Fibroblast of the aortic adventitia (primary cell): ENCODE data around the gene PRKCH. TPM values are rescaled to one million over a fixed set of nuclear protein-coding genes. Genes with fewer than 3 reads are reported as not detected.

ENCODE experiments used
- DNase-seq: peaks from one replicate; pipeline ENCODE4 v3.0.0-alpha.2; 2010; ENCODE audit warnings: low read depth
- H3K4me3 ChIP-seq: 2 replicates; pipeline ENCODE4 v1.5.1; 2011; ENCODE audit warnings: low read depth, mild to moderate bottlenecking, control low read depth, low read length, moderate library complexity
- total RNA-seq: library from RNA; depleted of rRNA; stranded (reverse); fragments of >200 nt; gene quantifications from 2 replicates; pipeline ENCODE4 v1.2.3, GENCODE V29; 2012; ENCODE audit warnings: low replicate concordance
- TF ChIP-seq, protein P1 (sequence below): IDR thresholded peaks from 2 replicates; pipeline ENCODE4 v1.5.1; 2011; ENCODE audit warnings: mild to moderate bottlenecking, low read length, control low read depth, inconsistent platforms; ENCODE audit not compliant: insufficient read depth

Gene PRKCH
- total RNA-seq, 1 donor, result 4.2 TPM

GRCh38 chr14:61355892-61356325 lies 34.5 kb downstream of the PRKCH start:
- H3K4me3 ChIP-seq, result no peak overlapping the region
- peak; percentile 46 for DNase-seq
- TF ChIP-seq, protein P1, sequence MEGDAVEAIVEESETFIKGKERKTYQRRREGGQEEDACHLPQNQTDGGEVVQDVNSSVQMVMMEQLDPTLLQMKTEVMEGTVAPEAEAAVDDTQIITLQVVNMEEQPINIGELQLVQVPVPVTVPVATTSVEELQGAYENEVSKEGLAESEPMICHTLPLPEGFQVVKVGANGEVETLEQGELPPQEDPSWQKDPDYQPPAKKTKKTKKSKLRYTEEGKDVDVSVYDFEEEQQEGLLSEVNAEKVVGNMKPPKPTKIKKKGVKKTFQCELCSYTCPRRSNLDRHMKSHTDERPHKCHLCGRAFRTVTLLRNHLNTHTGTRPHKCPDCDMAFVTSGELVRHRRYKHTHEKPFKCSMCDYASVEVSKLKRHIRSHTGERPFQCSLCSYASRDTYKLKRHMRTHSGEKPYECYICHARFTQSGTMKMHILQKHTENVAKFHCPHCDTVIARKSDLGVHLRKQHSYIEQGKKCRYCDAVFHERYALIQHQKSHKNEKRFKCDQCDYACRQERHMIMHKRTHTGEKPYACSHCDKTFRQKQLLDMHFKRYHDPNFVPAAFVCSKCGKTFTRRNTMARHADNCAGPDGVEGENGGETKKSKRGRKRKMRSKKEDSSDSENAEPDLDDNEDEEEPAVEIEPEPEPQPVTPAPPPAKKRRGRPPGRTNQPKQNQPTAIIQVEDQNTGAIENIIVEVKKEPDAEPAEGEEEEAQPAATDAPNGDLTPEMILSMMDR, result no peak

DNA sequence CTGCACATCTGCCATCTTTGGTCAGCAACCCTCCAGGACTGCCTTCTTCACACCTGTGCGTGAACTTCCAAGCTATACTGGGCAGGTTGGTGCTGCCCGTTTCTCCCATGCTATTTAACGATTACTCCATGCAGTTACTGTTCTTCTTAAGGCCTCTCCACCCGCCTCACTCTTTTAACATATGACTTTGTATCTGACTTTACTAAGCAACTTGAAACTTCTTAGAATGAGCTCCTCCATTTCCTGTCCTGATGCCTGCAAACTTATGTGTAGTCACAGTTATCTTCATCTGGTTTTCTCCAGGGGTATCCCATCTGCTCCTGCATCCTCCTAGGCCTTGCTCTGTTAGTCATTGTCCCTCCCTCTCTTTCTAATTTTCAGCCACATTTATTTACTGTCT lies 35.7 kb downstream of the PRKCH start:
- TF ChIP-seq, protein P1, result no peak
- no peak overlapping the region for H3K4me3 ChIP-seq
- no peak for DNase-seq

DNA sequence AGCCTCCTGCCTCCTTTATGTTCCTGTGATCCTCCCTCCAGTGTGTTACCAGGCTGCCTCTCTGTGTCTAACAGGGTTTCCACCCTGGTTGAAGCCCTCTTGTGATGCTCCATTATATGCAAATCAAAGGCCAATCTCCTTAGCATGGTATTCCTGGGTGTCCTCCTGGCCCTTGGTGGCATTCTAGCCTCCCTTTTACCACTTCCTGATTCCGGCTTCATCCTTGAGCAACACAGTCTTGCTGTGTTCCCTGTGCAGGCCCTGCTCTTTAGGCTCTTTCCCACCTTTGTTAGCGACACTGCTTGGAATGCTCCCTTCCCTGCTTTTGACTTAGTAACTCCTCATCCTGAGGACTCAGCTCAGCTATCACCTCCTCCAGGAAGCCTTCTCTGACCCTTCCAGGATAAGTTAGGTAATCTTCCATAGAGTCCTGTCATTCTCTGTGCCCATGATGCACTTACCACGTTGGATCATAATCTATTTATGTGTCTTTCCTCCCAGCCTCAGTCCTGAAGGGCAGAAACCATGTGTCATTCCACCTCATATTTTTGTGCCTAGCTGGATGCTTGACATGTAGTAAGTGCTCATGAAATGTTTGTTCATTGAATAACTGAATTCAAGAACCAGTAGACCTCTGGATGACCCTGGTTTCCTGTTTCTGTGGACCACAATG lies 37.3 kb downstream of the PRKCH start:
- TF ChIP-seq, protein P1, result no peak
- DNase-seq, result no peak
- H3K4me3 ChIP-seq, result no peak overlapping the region

DNA sequence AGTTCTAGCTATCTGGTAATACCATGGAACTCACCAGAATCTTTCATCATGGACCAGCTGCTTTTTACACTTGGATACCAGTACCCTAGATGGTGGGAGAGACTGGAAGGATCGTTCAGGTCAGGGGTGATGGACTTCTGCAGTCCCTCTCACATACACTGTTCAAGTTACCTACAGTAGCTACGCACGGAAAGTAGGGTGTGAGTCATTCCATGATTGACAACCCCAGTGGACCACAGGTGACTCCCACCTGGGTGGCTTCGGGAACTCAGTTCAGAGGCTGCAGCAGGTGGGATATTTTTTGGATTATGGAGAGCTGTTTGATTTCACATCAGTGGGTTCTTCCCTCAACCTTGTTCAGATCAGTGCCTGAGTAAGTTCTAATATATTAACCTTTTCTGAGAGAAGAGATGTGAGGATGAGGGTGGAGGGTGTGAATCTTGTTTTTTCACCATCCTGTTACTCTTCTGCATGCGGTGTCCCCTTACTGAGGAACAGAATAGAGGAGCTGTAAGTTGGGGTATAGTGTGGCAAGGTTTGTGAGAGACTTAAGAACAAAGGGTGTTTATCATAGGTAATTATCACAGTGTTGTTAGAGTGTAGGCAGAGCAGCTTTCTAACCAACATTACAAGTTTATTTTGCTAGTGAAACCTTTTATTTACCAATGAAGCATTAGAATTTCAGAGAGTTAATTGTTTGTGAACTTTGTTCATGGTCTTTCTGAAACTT lies 39.6 kb downstream of the PRKCH start:
- TF ChIP-seq, protein P1, result no peak
- DNase-seq, result no peak
- no peak overlapping the region for H3K4me3 ChIP-seq

GRCh38 chr14:61362072-61362750 lies 40.8 kb downstream of the PRKCH start:
- no peak for DNase-seq
- H3K4me3 ChIP-seq, result no peak overlapping the region
- TF ChIP-seq, protein P1, result no peak

GRCh38 chr14:61364243-61364642 lies 42.9 kb downstream of the PRKCH start:
- TF ChIP-seq, protein P1, result no peak
- DNase-seq, result no peak
- no peak overlapping the region for H3K4me3 ChIP-seq
